Measurements from ENCODE around the gene TAF11L12. TPM values are rescaled to one million over a fixed set of nuclear protein-coding genes. Genes with fewer than 3 reads are reported as not detected.

Gene TAF11L12
- polyA plus RNA-seq, 4 donors = not detected

Other genes starting within 250 kb of the TAF11L12 start
- not detected for gene TAF11L2, start 112.2 kb upstream of the TAF11L12 start, polyA plus RNA-seq (ENCODE audit: insufficient read length in 4 of 4)
- not detected for gene TAF11L3, start 92.0 kb upstream of the TAF11L12 start, polyA plus RNA-seq (ENCODE audit: insufficient read length in 4 of 4)
- not detected for gene TAF11L4, start 88.6 kb upstream of the TAF11L12 start, polyA plus RNA-seq (ENCODE audit: insufficient read length in 4 of 4)
- gene TAF11L5, start 85.2 kb upstream of the TAF11L12 start, polyA plus RNA-seq (ENCODE audit: insufficient read length in 4 of 4) = not detected
- gene TAF11L6, start 81.7 kb upstream of the TAF11L12 start, polyA plus RNA-seq (ENCODE audit: insufficient read length in 4 of 4) = not detected
- not detected for gene TAF11L7, start 24.6 kb upstream of the TAF11L12 start, polyA plus RNA-seq (ENCODE audit: insufficient read length in 4 of 4)
- gene TAF11L8, start 19.4 kb upstream of the TAF11L12 start, polyA plus RNA-seq (ENCODE audit: insufficient read length in 4 of 4) = not detected
- gene TAF11L9, start 16.0 kb upstream of the TAF11L12 start, polyA plus RNA-seq (ENCODE audit: insufficient read length in 4 of 4) = not detected
- not detected for gene TAF11L10, start 12.6 kb upstream of the TAF11L12 start, polyA plus RNA-seq (ENCODE audit: insufficient read length in 4 of 4)
- gene TAF11L11, start 6.2 kb upstream of the TAF11L12 start, polyA plus RNA-seq (ENCODE audit: insufficient read length in 4 of 4) = not detected
- gene TAF11L13, start 21.7 kb downstream of the TAF11L12 start, polyA plus RNA-seq (ENCODE audit: insufficient read length in 4 of 4) = not detected
- not detected for gene TAF11L14, start 24.1 kb downstream of the TAF11L12 start, polyA plus RNA-seq (ENCODE audit: insufficient read length in 4 of 4)

All from right renal pelvis (tissue), 4 donors.